Erythroblast (primary cell): Measurements from ENCODE around the gene ACP3.

Source experiments
- GATA1 ChIP-seq: IDR thresholded peaks from 2 replicates; pipeline ENCODE4 v1.6.1; 2011; ENCODE audit warnings: low read depth, mild to moderate bottlenecking, control low read depth, low read length, moderate library complexity
- POLR2A ChIP-seq: IDR thresholded peaks from 2 replicates; pipeline ENCODE4 v1.6.1; 2011; ENCODE audit warnings: mild to moderate bottlenecking, low read length

- TF ChIP-seq POLR2A (no peak), GATA1 (no peak)
Measured at GRCh38 chr3:132351222-132351806, 34.1 kb downstream of the ACP3 start.
